Mucosa of gallbladder (tissue), 1 donor: ENCODE measurements around the gene BCORL1. TPM values are rescaled to one million over a fixed set of nuclear protein-coding genes. Genes with fewer than 3 reads are reported as not detected.

Source experiments
- DNase-seq: peaks from one replicate; pipeline ENCODE4 v3.0.0-alpha.2; 2020; ENCODE audit warnings: low spot score
- total RNA-seq: library from RNA; stranded (reverse); gene quantifications from one replicate; pipeline ENCODE4 v1.2.1, GENCODE V29; 2021
- donor health status: DM: no; HTN: no; CAD: no.

The BCORL1 gene
- total RNA-seq, 1 donor from 2014 or later: 12.4 TPM

DNA sequence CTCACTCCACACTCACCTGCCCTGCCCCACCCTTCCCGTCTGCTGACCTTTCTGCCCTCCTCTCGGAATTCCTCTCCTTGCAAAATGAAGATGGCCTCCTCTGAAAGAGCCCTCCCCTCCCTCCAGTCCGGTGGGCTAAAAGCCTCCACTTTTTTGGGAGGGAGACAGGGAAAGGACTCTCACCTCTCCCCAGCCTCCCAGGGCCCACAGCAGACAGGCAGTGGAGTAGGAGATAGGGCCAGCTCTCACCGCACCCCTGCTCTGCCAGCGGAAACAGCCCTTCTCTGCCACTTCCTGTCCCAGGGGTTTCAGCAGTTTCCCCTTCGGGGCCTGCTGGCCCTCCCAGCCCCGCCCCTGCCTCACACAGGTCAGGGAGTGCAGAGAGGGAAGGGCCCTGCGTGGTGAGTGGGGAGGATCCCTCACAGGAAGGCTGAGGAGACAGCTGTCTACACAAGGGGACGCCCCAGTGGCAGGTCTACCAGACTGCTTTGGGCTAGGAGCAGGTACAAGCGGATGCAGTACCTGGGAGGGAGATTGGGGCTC lies 109.6 kb downstream of the BCORL1 start:
- DNase-seq: peak; percentile 56

DNA sequence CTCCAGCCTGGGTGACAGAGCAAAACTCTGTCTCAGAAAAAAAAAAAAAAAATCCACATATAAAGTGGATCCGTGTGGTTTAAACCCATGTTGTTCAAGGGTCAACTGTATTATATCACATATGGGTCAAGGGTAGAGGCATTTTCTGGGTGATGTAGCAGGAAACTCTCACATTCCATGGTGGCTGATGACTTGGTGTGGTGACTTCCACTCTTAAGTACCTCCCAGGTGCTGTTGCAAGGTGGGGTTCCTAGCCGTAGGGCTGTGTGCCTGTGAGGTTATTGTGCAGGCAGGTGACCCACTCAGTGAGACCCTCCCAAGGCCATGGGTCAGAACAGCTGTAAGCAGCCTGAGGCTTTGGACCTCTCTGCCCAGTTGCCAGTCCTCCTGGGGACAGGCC lies 110.8 kb downstream of the BCORL1 start:
- no peak for DNase-seq

DNA sequence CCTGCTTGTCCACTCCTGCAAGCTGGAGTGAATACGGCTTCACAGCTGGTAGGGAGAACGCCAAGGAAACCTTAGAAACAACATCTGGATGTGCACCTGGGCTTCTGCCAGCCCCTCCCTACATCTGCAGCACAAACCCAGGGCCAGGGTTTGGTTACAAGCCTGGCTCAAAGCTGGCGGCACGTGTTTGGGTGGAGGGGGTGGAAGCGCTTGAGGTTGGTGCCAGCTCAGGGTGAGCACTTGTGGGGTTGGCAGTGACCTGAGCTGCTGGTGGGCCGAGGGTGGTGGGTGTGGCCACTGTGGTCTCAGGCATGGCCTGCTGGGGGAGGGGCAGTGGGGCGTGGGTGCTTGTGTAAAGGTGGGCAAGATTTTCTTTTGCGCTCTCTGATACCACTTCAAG lies 112.3 kb downstream of the BCORL1 start:
- DNase-seq: no peak

DNA sequence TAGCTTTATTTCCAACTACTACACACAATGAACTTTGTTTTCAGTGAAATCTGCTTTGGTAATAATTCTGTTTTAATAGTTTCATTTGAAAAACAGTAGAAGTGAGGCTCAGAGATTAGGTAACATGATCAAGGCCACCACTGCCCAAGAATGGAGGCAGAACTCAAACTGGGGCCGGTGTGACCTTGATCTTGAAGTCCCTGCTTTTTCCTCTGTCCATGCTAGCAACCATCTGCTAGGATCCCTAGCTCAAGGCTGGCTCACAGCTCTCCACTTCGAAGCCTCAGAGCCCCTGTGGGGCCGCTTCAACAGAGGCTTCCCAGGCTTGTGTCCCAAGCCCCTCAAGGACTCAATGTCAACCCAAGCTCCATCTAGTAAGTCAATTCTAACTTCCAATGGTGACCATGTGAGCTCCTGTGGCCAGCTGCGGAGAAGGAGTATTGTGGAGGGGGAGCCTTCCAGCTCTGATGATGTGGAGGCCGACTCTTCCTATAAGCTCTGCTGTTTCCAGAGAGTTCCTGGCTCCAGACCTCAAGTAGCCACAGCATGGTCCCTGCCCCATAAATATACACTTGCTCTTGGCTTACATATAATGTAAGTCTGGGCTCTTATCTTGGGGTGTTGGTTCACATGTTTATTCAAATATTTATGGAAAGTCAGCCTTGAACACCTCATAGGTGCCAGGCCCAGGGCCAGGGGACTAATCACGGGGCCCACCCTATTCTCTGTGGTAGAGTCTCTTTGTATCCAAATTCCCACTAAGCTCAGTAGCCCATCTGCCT lies 113.0 kb downstream of the BCORL1 start:
- DNase-seq: no peak

DNA sequence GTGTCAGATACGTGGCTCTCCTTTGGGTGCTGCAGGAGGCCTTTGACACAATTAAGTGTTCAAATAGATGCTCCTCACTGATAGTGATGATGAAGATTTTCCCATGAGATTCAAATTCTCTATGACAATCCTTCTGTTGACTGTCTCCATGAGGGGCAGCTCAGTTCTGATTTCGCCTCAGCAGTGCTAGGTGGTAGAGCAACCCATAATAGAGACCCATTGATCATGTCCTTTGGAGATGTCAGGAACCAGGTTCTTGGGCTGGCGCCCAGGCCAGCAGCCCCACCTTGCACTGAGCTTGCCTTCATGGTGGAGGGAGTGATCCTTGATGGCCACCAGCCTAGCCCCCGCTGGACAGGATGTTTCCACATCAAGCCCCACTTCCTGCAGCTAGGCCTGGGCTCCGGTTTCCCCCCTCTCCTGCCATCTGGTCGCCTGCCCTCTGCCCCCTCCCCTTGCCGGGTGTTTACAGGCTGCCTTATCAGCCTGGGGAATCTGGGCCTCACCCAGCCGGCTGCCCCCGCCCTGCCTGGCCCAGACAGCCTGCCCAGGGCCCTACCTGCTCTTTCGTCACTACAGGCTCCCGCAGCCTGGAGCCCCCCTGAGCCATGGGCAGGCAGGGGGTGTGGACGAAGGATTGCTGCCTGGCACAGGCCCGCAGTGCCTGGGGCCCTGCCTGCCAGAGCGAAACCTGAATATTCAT lies 115.2 kb downstream of the BCORL1 start:
- DNase-seq: no peak

DNA sequence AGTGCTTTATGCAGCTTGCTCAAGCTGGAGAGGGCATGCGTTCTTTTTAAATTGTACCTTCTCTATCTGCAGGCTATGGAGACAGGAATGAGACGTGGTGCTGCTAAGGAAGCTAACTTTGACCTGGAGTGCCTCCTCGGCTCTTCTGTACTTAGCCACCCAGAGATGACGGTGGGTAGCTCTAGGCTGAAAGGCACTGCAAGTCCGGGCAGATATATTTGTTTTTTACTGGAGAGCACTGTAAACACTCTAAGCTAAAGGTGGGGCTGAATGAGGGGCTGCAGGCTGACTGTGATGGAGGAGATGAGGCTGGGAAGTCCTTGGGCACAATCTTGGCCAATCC lies 115.7 kb downstream of the BCORL1 start:
- DNase-seq: no peak

DNA sequence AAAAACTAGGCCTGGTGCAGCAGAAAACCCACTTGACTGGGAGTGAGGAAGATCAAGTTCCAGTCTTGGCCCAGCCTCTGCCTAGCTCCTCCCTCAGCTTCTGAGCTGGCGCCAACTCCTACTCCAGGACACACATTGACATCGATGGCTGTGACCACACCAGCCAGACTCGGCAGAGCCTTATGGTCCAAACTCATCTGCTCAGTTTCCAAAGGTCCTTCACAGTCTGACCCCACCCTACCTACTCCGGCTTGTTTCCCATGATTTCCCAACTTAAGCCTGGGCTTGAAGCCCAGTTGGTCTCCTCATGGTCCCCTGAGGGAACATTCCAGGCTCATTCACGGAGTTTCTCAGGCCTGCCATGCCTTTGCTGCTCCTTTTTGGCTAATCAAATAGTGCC lies 117.7 kb downstream of the BCORL1 start:
- no peak for DNase-seq

GRCh38 chrX:130103605-130104004 lies 121.2 kb downstream of the BCORL1 start:
- DNase-seq: no peak

DNA sequence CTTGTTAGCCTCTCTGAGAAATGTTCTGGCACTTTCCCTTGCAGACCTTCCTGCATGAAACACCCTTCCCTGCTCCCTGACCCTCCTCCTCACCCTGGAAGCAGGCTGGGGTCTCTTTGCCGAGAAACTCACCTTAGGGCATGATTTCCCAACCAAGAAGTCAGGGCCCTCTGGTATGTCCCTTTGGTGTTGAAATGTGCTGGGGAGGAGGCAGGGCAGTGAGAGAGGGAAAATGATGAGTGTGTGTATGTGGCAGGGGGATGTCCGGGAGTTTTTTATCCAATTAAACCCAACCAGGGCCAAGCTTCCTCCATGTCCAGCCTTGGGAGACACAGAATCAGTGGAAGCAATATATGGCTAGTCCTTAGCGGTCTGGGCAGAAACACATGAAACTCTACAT lies 122.8 kb downstream of the BCORL1 start:
- DNase-seq: no peak

DNA sequence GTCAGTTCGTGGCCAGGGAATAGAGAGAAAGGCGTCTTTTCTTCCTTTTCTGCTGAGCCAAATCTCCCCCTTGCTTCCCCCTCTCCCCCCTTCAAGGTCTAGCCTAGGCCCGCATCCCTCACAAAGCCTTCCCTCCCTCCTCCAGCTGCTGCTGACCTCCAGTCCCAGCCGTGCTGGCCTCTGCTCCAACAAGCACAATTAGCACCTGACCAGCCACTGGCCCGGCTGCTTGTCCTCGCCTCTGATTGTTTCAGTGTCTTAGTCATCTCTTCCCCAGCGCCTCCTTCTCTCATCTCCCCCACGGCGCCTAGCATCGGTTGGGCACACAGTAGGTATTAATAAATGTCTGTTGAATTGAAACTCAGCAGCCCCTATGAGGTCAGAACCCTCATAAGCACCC lies 123.6 kb downstream of the BCORL1 start:
- no peak for DNase-seq

Other genes starting within 250 kb of the BCORL1 start
- gene XPNPEP2, start 243.7 kb upstream of the BCORL1 start, total RNA-seq: 2.0 TPM
- gene SASH3, start 202.7 kb upstream of the BCORL1 start, total RNA-seq: 13.6 TPM
- gene ZDHHC9, start 138.7 kb upstream of the BCORL1 start, total RNA-seq: 32.9 TPM
- gene UTP14A, start 76.5 kb upstream of the BCORL1 start, total RNA-seq: 15.0 TPM
- 12.5 TPM for gene ELF4, start 127.9 kb downstream of the BCORL1 start, total RNA-seq
- 41.3 TPM for gene AIFM1, start 183.2 kb downstream of the BCORL1 start, total RNA-seq
- 1.2 TPM for gene RAB33A, start 189.3 kb downstream of the BCORL1 start, total RNA-seq